Spleen (tissue), 7 donors: Measurements from ENCODE around the gene CDC42BPB.

Experiments
- CTCF ChIP-seq, 11 experiments: fragments of 200-600 bp in 7 of 11; fragments of 450-650 bp in 4 of 11; sonication (generic) in 4 of 11; IDR thresholded peaks in 8 of 11; conservative IDR thresholded peaks in 3 of 11; 1 replicate in 7 of 11; 2 replicates in 4 of 11; pipeline versions ENCODE4 v1.4.0 to v1.8.0; 2016 to 2021; ENCODE audit warnings: antibody characterized with exemption in 11 of 11, inconsistent platforms in 4 of 11, mild to moderate bottlenecking in 1 of 11
- POLR2AphosphoS5 ChIP-seq, 3 donors: sonication (generic); formaldehyde crosslinking; IDR thresholded peaks; one replicate each; pipeline ENCODE4 v1.5.1; 2017; ENCODE audit warnings: antibody characterized with exemption in 3 of 3
- donor health status: DM: no; HTN: no; CAD: no; lungs with moderate emphysema.
- donor health status: DM: no; HTN: no; CAD: no.
- donor health status: DM: no; HTN: no; CAD: no.

- TF ChIP-seq CTCF (IDR thresholded peaks at IDR 0.05 in 8 of 11, conservative IDR thresholded peaks at IDR 0.05 in 3 of 11): no peak
- TF ChIP-seq POLR2AphosphoS5 (IDR thresholded peaks at IDR 0.05): no peak
Measured at GRCh38 chr14:102948698-102949061, 108.7 kb downstream of the CDC42BPB start.
